Epithelial cell of esophagus (primary cell): ENCODE results near the gene PRSS3.
"Not testable (repeated sequence)": the region's sequence is repeated elsewhere in the genome, so short reads cannot be mapped to it uniquely, and the experiment has no call there.

Experiments used
- DNase-seq: peaks from one replicate; pipeline ENCODE4 v3.0.0; 2010; ENCODE audit warnings: low read depth
- H3K4me3 ChIP-seq: 2 replicates; pipeline ENCODE4 v1.5.1; 2011; ENCODE audit warnings: mild to moderate bottlenecking, low read length, control low read depth
- CTCF ChIP-seq: IDR thresholded peaks from 2 replicates; pipeline ENCODE4 v1.5.1; 2011; ENCODE audit warnings: low read depth, mild to moderate bottlenecking, low read length, control low read depth, inconsistent platforms; ENCODE audit not compliant: insufficient read depth; ENCODE audit errors: missing control alignments

Gene PRSS3

GRCh38 chr9:33762343-33762742 is 33.0 kb upstream of the PRSS3 start:
- TF ChIP-seq CTCF, result no peak
- no peak overlapping the region for H3K4me3 ChIP-seq
- no peak for DNase-seq

GRCh38 chr9:33763709-33764108 is 31.7 kb upstream of the PRSS3 start:
- peak; percentile 88 for DNase-seq
- H3K4me3 ChIP-seq, result not testable (repeated sequence)

GRCh38 chr9:33765411-33765810 is 29.9 kb upstream of the PRSS3 start:
- H3K4me3 ChIP-seq, result no peak overlapping the region
- no peak for TF ChIP-seq CTCF
- peak; percentile 92 for DNase-seq

- DNase-seq, result peak; percentile 52
- not testable (repeated sequence) for H3K4me3 ChIP-seq
Measured at GRCh38 chr9:33770156-33770880, 25.0 kb upstream of the PRSS3 start.

- not testable (repeated sequence) for H3K4me3 ChIP-seq, DNase-seq
Measured at GRCh38 chr9:33773135-33773534, 22.2 kb upstream of the PRSS3 start.

- peak; percentile 74 for DNase-seq
- H3K4me3 ChIP-seq, result not testable (repeated sequence)
Measured at GRCh38 chr9:33774074-33774659, 21.2 kb upstream of the PRSS3 start.

- no peak for DNase-seq
- TF ChIP-seq CTCF, result no peak
- no peak overlapping the region for H3K4me3 ChIP-seq
Measured at GRCh38 chr9:33776578-33776977, 18.8 kb upstream of the PRSS3 start.

GRCh38 chr9:33778700-33779351 is 16.5 kb upstream of the PRSS3 start:
- peak; percentile 91 for TF ChIP-seq CTCF
- no peak overlapping the region for H3K4me3 ChIP-seq
- DNase-seq, result peak; percentile 77

GRCh38 chr9:33780276-33780675 is 15.1 kb upstream of the PRSS3 start:
- TF ChIP-seq CTCF, result no peak
- H3K4me3 ChIP-seq, result no peak overlapping the region

More at GRCh38 chr9:33780276-33780675, 15.1 kb upstream of the PRSS3 start:
- DNase-seq, result no peak
